NCI-H526 (cell line): ENCODE results near the gene KLHL29.

Source experiments
- DNase-seq, 2 experiments: peaks; one replicate each; lab custom pipeline; 2025; lab: John Stamatoyannopoulos, UW

The KLHL29 gene

GRCh38 chr2:23452372-23452771 is 67.4 kb downstream of the KLHL29 start:
- no peak for DNase-seq

GRCh38 chr2:23452853-23453420 is 68.0 kb downstream of the KLHL29 start:
- DNase-seq, result peak; percentile 22 to 26

GRCh38 chr2:23453432-23453831 is 68.5 kb downstream of the KLHL29 start:
- DNase-seq, result no peak

GRCh38 chr2:23453836-23454460 is 69.0 kb downstream of the KLHL29 start:
- no peak for DNase-seq

GRCh38 chr2:23454501-23455120 is 69.6 kb downstream of the KLHL29 start:
- no peak for DNase-seq

- no peak for DNase-seq
These were observed 71.4 kb downstream of the KLHL29 start for GRCh38 chr2:23456396-23456795.

- no peak for DNase-seq
These were observed 72.1 kb downstream of the KLHL29 start for GRCh38 chr2:23456881-23457760.

GRCh38 chr2:23457990-23458682 is 73.2 kb downstream of the KLHL29 start:
- DNase-seq, result no peak

GRCh38 chr2:23459032-23459431 is 74.1 kb downstream of the KLHL29 start:
- no peak for DNase-seq

GRCh38 chr2:23460228-23460627 is 75.2 kb downstream of the KLHL29 start:
- peak in 1 of 2 experiments; percentile 6 for DNase-seq

GRCh38 chr2:23460993-23461392 is 76.0 kb downstream of the KLHL29 start:
- DNase-seq, result no peak

- no peak for DNase-seq
These were observed 79.2 kb downstream of the KLHL29 start for GRCh38 chr2:23464156-23464555.

GRCh38 chr2:23464905-23465537 is 80.0 kb downstream of the KLHL29 start:
- DNase-seq, result no peak

- no peak for DNase-seq
These were observed 81.0 kb downstream of the KLHL29 start for GRCh38 chr2:23465936-23466335.

- DNase-seq, result no peak
These were observed 82.6 kb downstream of the KLHL29 start for GRCh38 chr2:23467618-23468017.

- DNase-seq, result no peak
These were observed 83.6 kb downstream of the KLHL29 start for GRCh38 chr2:23468474-23469141.

- DNase-seq, result no peak
These were observed 84.2 kb downstream of the KLHL29 start for GRCh38 chr2:23469142-23469540.

GRCh38 chr2:23475036-23475435 is 90.1 kb downstream of the KLHL29 start:
- DNase-seq, result no peak

GRCh38 chr2:23475473-23475872 is 90.5 kb downstream of the KLHL29 start:
- DNase-seq, result no peak

GRCh38 chr2:23476786-23477185 is 91.8 kb downstream of the KLHL29 start:
- DNase-seq, result no peak

- no peak for DNase-seq
These were observed 92.4 kb downstream of the KLHL29 start for GRCh38 chr2:23477392-23477791.
